ENCODE measurements around the gene KCNK4. TPM values are rescaled to one million over a fixed set of nuclear protein-coding genes. Genes with fewer than 3 reads are reported as not detected.

The KCNK4 gene
- total RNA-seq, 1 experiment from 2014 or later: 1.1 TPM

GRCh38 chr11:64246871-64247728 is 44.0 kb upstream of the KCNK4 start, which contains the start of gene PPP1R14B:
Gene PPP1R14B (minus strand): TSS chr11:64246943. CDS start chr11:64246673, 270 bp downstream.
- ATAC-seq: peak; percentile 67
- POLR2A ChIA-PET: no interaction called here
- no peak for TF ChIP-seq TCF7L2 (IDR thresholded peaks at IDR 0.05; ENCODE audit: low read depth, low read length)
- TF ChIP-seq POLR2AphosphoS5 (IDR thresholded peaks at IDR 0.05; ENCODE audit: low read depth, low read length): peak; percentile 62; the same call in 1 of the 2 replicates
- no peak for TF ChIP-seq REST (IDR thresholded peaks at IDR 0.05; ENCODE audit: insufficient read depth in 1 of 2, low read depth in 2 of 2, low read length in 1 of 2)
- TF ChIP-seq SIN3A (IDR thresholded peaks at IDR 0.05; ENCODE audit: borderline replicate concordance, insufficient read depth, low read depth, low read length): peak; percentile 63; the same call in 1 of the 2 replicates
- TF ChIP-seq, protein P1, sequence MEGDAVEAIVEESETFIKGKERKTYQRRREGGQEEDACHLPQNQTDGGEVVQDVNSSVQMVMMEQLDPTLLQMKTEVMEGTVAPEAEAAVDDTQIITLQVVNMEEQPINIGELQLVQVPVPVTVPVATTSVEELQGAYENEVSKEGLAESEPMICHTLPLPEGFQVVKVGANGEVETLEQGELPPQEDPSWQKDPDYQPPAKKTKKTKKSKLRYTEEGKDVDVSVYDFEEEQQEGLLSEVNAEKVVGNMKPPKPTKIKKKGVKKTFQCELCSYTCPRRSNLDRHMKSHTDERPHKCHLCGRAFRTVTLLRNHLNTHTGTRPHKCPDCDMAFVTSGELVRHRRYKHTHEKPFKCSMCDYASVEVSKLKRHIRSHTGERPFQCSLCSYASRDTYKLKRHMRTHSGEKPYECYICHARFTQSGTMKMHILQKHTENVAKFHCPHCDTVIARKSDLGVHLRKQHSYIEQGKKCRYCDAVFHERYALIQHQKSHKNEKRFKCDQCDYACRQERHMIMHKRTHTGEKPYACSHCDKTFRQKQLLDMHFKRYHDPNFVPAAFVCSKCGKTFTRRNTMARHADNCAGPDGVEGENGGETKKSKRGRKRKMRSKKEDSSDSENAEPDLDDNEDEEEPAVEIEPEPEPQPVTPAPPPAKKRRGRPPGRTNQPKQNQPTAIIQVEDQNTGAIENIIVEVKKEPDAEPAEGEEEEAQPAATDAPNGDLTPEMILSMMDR (IDR thresholded peaks at IDR 0.05): no peak
- Histone ChIP-seq H3K9me3 (ENCODE audit: control insufficient read depth, insufficient read depth, low read depth, low read length) (no peaks in the 10 kb centered on the region), H3K27me3 (ENCODE audit: control insufficient read depth, insufficient read depth, low read length) (no peaks in the 10 kb centered on the region), H3K4me1 (ENCODE audit: control insufficient read depth, insufficient read depth, low read length) (peaks cover 54% of the 10 kb centered on the region), H3K36me3 (ENCODE audit: control insufficient read depth, insufficient read depth, low read length) (peaks cover 7% of the 10 kb centered on the region; the same call in 1 of the 2 replicates), H3K4me3 (ENCODE audit: low read depth in 2 of 2, low read length in 2 of 2) (peak within 1 kb of the TSS; percentile 85 to 95), H3K27ac (ENCODE audit: low read length) (peak within 1 kb of the TSS; percentile 99)
- in situ Hi-C loops (cut with HindIII; ENCODE audit: low pct_unique_long_range_greater_than_20kb, low sequenced_read_pairs): no loop called here
- BruUV-seq (replicated peaks): no TSS peak
- intact Hi-C loops (cut with micrococcal nuclease; ENCODE audit: unreplicated experiment): loop anchor here (10.0 kb wide), 1 partner anchor 58 kb away; the partner anchor contains the start of genes CATSPERZ and ESRRA
- DNase-seq (ENCODE audit: low read depth, low spot score): no peak
- CTCF ChIA-PET: no interaction called here

DNA sequence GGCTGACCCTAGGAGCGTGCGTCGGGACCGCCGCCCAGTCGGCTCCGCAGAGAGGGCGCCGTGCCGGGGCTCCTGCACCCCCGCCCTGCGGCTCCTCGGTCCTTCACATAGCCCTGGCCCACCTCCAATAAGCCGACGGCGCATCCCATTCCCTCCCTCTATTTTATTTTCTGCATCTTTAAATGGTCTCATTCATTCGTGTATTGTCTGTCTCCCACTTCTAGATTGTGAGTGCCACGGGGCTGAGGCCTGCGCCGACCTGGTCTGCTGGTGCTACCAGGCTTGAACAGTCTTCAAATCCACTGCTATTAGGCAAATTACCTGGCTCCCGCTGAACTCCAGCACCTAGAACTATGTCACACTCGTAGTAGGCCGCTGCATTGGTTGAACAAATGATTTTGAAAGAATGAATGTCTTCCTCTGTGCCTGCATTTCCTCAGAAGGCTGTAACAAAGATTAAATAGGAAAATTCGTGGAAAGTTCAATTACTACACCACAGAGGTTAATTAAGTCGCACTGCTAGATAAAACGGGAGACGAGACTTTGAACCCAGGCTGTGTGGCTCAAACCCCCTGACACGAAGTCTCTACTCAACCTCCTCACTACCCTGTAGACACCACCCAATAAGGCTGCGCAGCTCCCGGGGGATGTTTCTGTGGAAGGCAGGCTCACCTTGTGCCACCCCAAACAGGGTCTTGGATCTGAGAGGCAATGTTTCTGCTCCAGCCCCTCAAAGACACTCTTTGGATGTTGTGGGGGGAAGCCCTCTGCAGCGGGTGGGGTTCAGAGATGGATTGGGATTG is 43.2 kb upstream of the KCNK4 start:
- peaks cover 55% of the 10 kb centered on the region for H3K4me1 ChIP-seq (ENCODE audit: control insufficient read depth, insufficient read depth, low read length)
- ATAC-seq: no peak
- no TSS peak for BruUV-seq (replicated peaks)
- CTCF ChIA-PET: interaction anchor here (0.6 kb wide), 1 partner anchor 40 kb away, joined by 5 read pairs; no protein-coding TSS in a partner anchor
- peaks cover 7% of the 10 kb centered on the region; the same call in 1 of the 2 replicates for H3K36me3 ChIP-seq (ENCODE audit: control insufficient read depth, insufficient read depth, low read length)
- TF ChIP-seq POLR2AphosphoS5 (IDR thresholded peaks at IDR 0.05; ENCODE audit: low read depth, low read length) (no peak), TCF7L2 (IDR thresholded peaks at IDR 0.05; ENCODE audit: low read depth, low read length) (no peak), REST (IDR thresholded peaks at IDR 0.05; ENCODE audit: insufficient read depth in 1 of 2, low read depth in 2 of 2, low read length in 1 of 2) (no peak), SIN3A (IDR thresholded peaks at IDR 0.05; ENCODE audit: borderline replicate concordance, insufficient read depth, low read depth, low read length) (no peak)
- TF ChIP-seq, protein P1 (IDR thresholded peaks at IDR 0.05): no peak
- H3K4me3 ChIP-seq (ENCODE audit: low read depth in 2 of 2, low read length in 2 of 2): peak overlapping the region; percentile 85 to 94
- H3K27me3 ChIP-seq (ENCODE audit: control insufficient read depth, insufficient read depth, low read length): no peaks in the 10 kb centered on the region
- no peaks in the 10 kb centered on the region for H3K9me3 ChIP-seq (ENCODE audit: control insufficient read depth, insufficient read depth, low read depth, low read length)
- H3K27ac ChIP-seq (ENCODE audit: low read length): peak overlapping the region; percentile 99
- intact Hi-C loops (cut with micrococcal nuclease; ENCODE audit: unreplicated experiment) (loop anchor here (10.0 kb wide), 1 partner anchor 57 kb away; the partner anchor contains the start of genes CATSPERZ and ESRRA), in situ Hi-C loops (cut with HindIII; ENCODE audit: low pct_unique_long_range_greater_than_20kb, low sequenced_read_pairs) (no loop called here)
- DNase-seq (ENCODE audit: low read depth, low spot score): no peak
- POLR2A ChIA-PET: no interaction called here
